Measurements from ENCODE around the gene COMMD4.
A peak's percentile ranks its signal among the peaks of the same experiment; 100 is the strongest.
"Not testable (repeated sequence)": the region's sequence is repeated elsewhere in the genome, so short reads cannot be mapped to it uniquely, and the experiment has no call there.

The COMMD4 gene

GRCh38 chr15:75321711-75322110 is 14.2 kb upstream of the COMMD4 start:
- Mint-ChIP-seq H3K27ac (no peak overlapping the region), H3K36me3 (ENCODE audit: low read depth) (no peaks in the 10 kb centered on the region), H3K9me3 (no peaks in the 10 kb centered on the region)

GRCh38 chr15:75325922-75326321 is 9.9 kb upstream of the COMMD4 start:
- no peaks in the 10 kb centered on the region for H3K9me3 Mint-ChIP-seq
- no peaks in the 10 kb centered on the region for H3K4me1 Mint-ChIP-seq (ENCODE audit: low read depth)
- no peak overlapping the region for H3K4me3 Mint-ChIP-seq
- peaks cover 9% of the 10 kb centered on the region for H3K27me3 Mint-ChIP-seq (ENCODE audit: low read depth)
- no peaks in the 10 kb centered on the region for H3K36me3 Mint-ChIP-seq (ENCODE audit: low read depth)
- no peak overlapping the region for H3K27ac Mint-ChIP-seq

More at GRCh38 chr15:75321711-75322110, 14.2 kb upstream of the COMMD4 start:
- H3K4me3 Mint-ChIP-seq, result no peak overlapping the region
- peaks cover 8% of the 10 kb centered on the region for H3K27me3 Mint-ChIP-seq (ENCODE audit: low read depth)
- no peaks in the 10 kb centered on the region for H3K4me1 Mint-ChIP-seq (ENCODE audit: low read depth)

- H3K4me3 Mint-ChIP-seq, result no peak overlapping the region
- H3K9me3 Mint-ChIP-seq, result no peaks in the 10 kb centered on the region
- peaks cover 7% of the 10 kb centered on the region for H3K27me3 Mint-ChIP-seq (ENCODE audit: low read depth)
- no peaks in the 10 kb centered on the region for H3K36me3 Mint-ChIP-seq (ENCODE audit: low read depth)
- H3K27ac Mint-ChIP-seq, result no peak overlapping the region
- H3K4me1 Mint-ChIP-seq (ENCODE audit: low read depth), result no peaks in the 10 kb centered on the region
Measured at GRCh38 chr15:75327005-75327404, 8.9 kb upstream of the COMMD4 start.

- Mint-ChIP-seq H3K27me3 (ENCODE audit: low read depth) (peaks cover 8% of the 10 kb centered on the region), H3K36me3 (ENCODE audit: low read depth) (no peaks in the 10 kb centered on the region), H3K4me3 (no peak overlapping the region), H3K27ac (no peak overlapping the region), H3K9me3 (no peaks in the 10 kb centered on the region), H3K4me1 (ENCODE audit: low read depth) (no peaks in the 10 kb centered on the region)
Measured at GRCh38 chr15:75327491-75327890, 8.4 kb upstream of the COMMD4 start.

GRCh38 chr15:75328493-75329314 is 7.2 kb upstream of the COMMD4 start:
- no peaks in the 10 kb centered on the region for H3K9me3 Mint-ChIP-seq
- no peaks in the 10 kb centered on the region for H3K36me3 Mint-ChIP-seq (ENCODE audit: low read depth)
- H3K27me3 Mint-ChIP-seq (ENCODE audit: low read depth), result peaks cover 8% of the 10 kb centered on the region
- no peak overlapping the region for H3K4me3 Mint-ChIP-seq
- no peak overlapping the region for H3K27ac Mint-ChIP-seq
- H3K4me1 Mint-ChIP-seq (ENCODE audit: low read depth), result no peaks in the 10 kb centered on the region

GRCh38 chr15:75329571-75329970 is 6.3 kb upstream of the COMMD4 start:
- H3K4me1 Mint-ChIP-seq (ENCODE audit: low read depth), result no peaks in the 10 kb centered on the region
- H3K27me3 Mint-ChIP-seq (ENCODE audit: low read depth), result peaks cover 8% of the 10 kb centered on the region
- H3K9me3 Mint-ChIP-seq, result no peaks in the 10 kb centered on the region
- H3K4me3 Mint-ChIP-seq, result no peak overlapping the region
- no peak overlapping the region for H3K27ac Mint-ChIP-seq
- no peaks in the 10 kb centered on the region for H3K36me3 Mint-ChIP-seq (ENCODE audit: low read depth)

- not testable (repeated sequence) for H3K36me3 Mint-ChIP-seq (ENCODE audit: low read depth); H3K9me3 Mint-ChIP-seq; H3K4me3 Mint-ChIP-seq; H3K27ac Mint-ChIP-seq; H3K27me3 Mint-ChIP-seq (ENCODE audit: low read depth)
- peaks cover 16% of the 10 kb centered on the region for H3K4me1 Mint-ChIP-seq (ENCODE audit: low read depth)
Measured at GRCh38 chr15:75332093-75332492, 3.8 kb upstream of the COMMD4 start.

GRCh38 chr15:75333654-75334419 is 2.0 kb upstream of the COMMD4 start:
- not testable (repeated sequence) for H3K4me3 Mint-ChIP-seq; H3K27ac Mint-ChIP-seq; H3K9me3 Mint-ChIP-seq; H3K27me3 Mint-ChIP-seq (ENCODE audit: low read depth); H3K36me3 Mint-ChIP-seq (ENCODE audit: low read depth)
- H3K4me1 Mint-ChIP-seq (ENCODE audit: low read depth), result peaks cover 16% of the 10 kb centered on the region

GRCh38 chr15:75335313-75335704 is 554 bp upstream of the COMMD4 start:
- H3K9me3 Mint-ChIP-seq, result no peaks in the 10 kb centered on the region
- H3K36me3 Mint-ChIP-seq (ENCODE audit: low read depth), result no peaks in the 10 kb centered on the region
- peak overlapping the region; percentile 97 for H3K4me3 Mint-ChIP-seq
- H3K4me1 Mint-ChIP-seq (ENCODE audit: low read depth), result peaks cover 18% of the 10 kb centered on the region
- H3K27ac Mint-ChIP-seq, result peak overlapping the region; percentile 95
- H3K27me3 Mint-ChIP-seq (ENCODE audit: low read depth), result peaks cover 4% of the 10 kb centered on the region

- Mint-ChIP-seq H3K4me1 (ENCODE audit: low read depth) (peaks cover 18% of the 10 kb centered on the region), H3K36me3 (ENCODE audit: low read depth) (peaks cover 3% of the 10 kb centered on the region), H3K4me3 (no peak overlapping the region), H3K27ac (no peak overlapping the region), H3K27me3 (ENCODE audit: low read depth) (no peaks in the 10 kb centered on the region), H3K9me3 (no peaks in the 10 kb centered on the region)
Measured at GRCh38 chr15:75338661-75339240, 2.9 kb downstream of the COMMD4 start.

- Mint-ChIP-seq H3K36me3 (ENCODE audit: low read depth) (peaks cover 3% of the 10 kb centered on the region), H3K9me3 (no peaks in the 10 kb centered on the region), H3K27me3 (ENCODE audit: low read depth) (no peaks in the 10 kb centered on the region), H3K4me3 (no peak overlapping the region), H3K27ac (no peak overlapping the region), H3K4me1 (ENCODE audit: low read depth) (peaks cover 18% of the 10 kb centered on the region)
Measured at GRCh38 chr15:75339531-75340240, 3.8 kb downstream of the COMMD4 start.

GRCh38 chr15:75342221-75342620 is 6.4 kb downstream of the COMMD4 start:
- no peak overlapping the region for H3K27ac Mint-ChIP-seq
- peaks cover 7% of the 10 kb centered on the region for H3K36me3 Mint-ChIP-seq (ENCODE audit: low read depth)
- no peaks in the 10 kb centered on the region for H3K9me3 Mint-ChIP-seq
- peaks cover 13% of the 10 kb centered on the region for H3K27me3 Mint-ChIP-seq (ENCODE audit: low read depth)
- no peak overlapping the region for H3K4me3 Mint-ChIP-seq
- H3K4me1 Mint-ChIP-seq (ENCODE audit: low read depth), result peaks cover 7% of the 10 kb centered on the region

- Mint-ChIP-seq H3K4me1 (ENCODE audit: low read depth) (peaks cover 12% of the 10 kb centered on the region), H3K27me3 (ENCODE audit: low read depth) (peaks cover 16% of the 10 kb centered on the region)
- H3K27ac Mint-ChIP-seq; H3K9me3 Mint-ChIP-seq; H3K36me3 Mint-ChIP-seq (ENCODE audit: low read depth); H3K4me3 Mint-ChIP-seq: not testable (repeated sequence)
Measured at GRCh38 chr15:75343953-75344352, 8.1 kb downstream of the COMMD4 start.

- H3K4me3 Mint-ChIP-seq, result peak within 1 kb of the TSS; percentile 84
- peaks cover 16% of the 10 kb centered on the region for H3K9me3 Mint-ChIP-seq
- H3K36me3 Mint-ChIP-seq (ENCODE audit: low read depth), result peaks cover 21% of the 10 kb centered on the region
- H3K4me1 Mint-ChIP-seq (ENCODE audit: low read depth), result peaks cover 23% of the 10 kb centered on the region
- peaks cover 23% of the 10 kb centered on the region for H3K27me3 Mint-ChIP-seq (ENCODE audit: low read depth)
- peak within 1 kb of the TSS; percentile 65 for H3K27ac Mint-ChIP-seq
Measured at GRCh38 chr15:75346796-75347221, 10.9 kb downstream of the COMMD4 start, which contains the start of gene NEIL1. Gene NEIL1, plus strand, starts transcription at chr15:75347039. Its CDS starts 1,867 bp downstream, at chr15:75348906.
